ENCODE results near the gene KNTC1.

KNTC1 gene

DNA sequence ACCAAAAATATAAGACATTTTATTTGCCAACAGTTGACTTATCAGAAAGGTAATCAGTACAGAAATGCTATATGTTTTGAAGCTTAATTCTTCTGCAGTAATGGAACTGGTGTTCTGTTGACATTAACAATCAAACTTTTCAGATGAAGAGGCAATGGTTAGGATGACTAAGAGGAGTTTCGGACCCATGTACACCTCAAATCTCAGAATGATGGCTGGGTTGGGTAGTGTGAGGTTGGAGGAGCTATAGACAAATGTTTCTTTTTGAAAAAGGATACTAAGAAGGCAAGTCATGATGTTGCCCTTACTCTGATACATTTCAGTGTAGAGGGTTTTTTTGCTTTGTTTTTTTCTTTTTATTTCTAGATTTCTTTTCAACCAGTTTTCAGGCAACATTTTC is 66.9 kb downstream of the KNTC1 start:
- TF ChIP-seq REST (IDR thresholded peaks at IDR 0.05; ENCODE audit: insufficient read depth in 1 of 2, low read depth in 2 of 2, low read length in 2 of 2): no peak

- no peak for TF ChIP-seq SIN3A (IDR thresholded peaks at IDR 0.05; ENCODE audit: borderline replicate concordance, insufficient read depth, low read length)
- no peak for TF ChIP-seq REST (IDR thresholded peaks at IDR 0.05; ENCODE audit: insufficient read depth in 1 of 2, low read depth in 2 of 2, low read length in 2 of 2)
These were observed 69.8 kb downstream of the KNTC1 start for GRCh38 chr12:122596838-122597237.

GRCh38 chr12:122602456-122602855 is 75.4 kb downstream of the KNTC1 start:
- TF ChIP-seq SIN3A (IDR thresholded peaks at IDR 0.05; ENCODE audit: borderline replicate concordance, insufficient read depth, low read length) (no peak), FOXP2 (optimal IDR thresholded peaks at IDR 0.05; ENCODE audit: borderline replicate concordance, extremely low read depth, extremely low read length, insufficient read depth) (no peak), REST (IDR thresholded peaks at IDR 0.05; ENCODE audit: insufficient read depth in 1 of 2, low read depth in 2 of 2, low read length in 2 of 2) (no peak), TAF1 (IDR thresholded peaks at IDR 0.05; ENCODE audit: borderline replicate concordance, insufficient read depth, low read length) (no peak), POLR2AphosphoS5 (IDR thresholded peaks at IDR 0.05; ENCODE audit: low read depth, low read length) (no peak)

GRCh38 chr12:122604993-122605392 is 77.9 kb downstream of the KNTC1 start:
- TF ChIP-seq SIN3A (IDR thresholded peaks at IDR 0.05; ENCODE audit: borderline replicate concordance, insufficient read depth, low read length) (no peak), FOXP2 (optimal IDR thresholded peaks at IDR 0.05; ENCODE audit: borderline replicate concordance, extremely low read depth, extremely low read length, insufficient read depth) (no peak), POLR2AphosphoS5 (IDR thresholded peaks at IDR 0.05; ENCODE audit: low read depth, low read length) (no peak), TAF1 (IDR thresholded peaks at IDR 0.05; ENCODE audit: borderline replicate concordance, insufficient read depth, low read length) (no peak), REST (IDR thresholded peaks at IDR 0.05; ENCODE audit: insufficient read depth in 1 of 2, low read depth in 2 of 2, low read length in 2 of 2) (no peak)

- TF ChIP-seq POLR2AphosphoS5 (IDR thresholded peaks at IDR 0.05; ENCODE audit: low read depth, low read length) (no peak), REST (IDR thresholded peaks at IDR 0.05; ENCODE audit: insufficient read depth in 1 of 2, low read depth in 2 of 2, low read length in 2 of 2) (no peak), SIN3A (IDR thresholded peaks at IDR 0.05; ENCODE audit: borderline replicate concordance, insufficient read depth, low read length) (no peak), TAF1 (IDR thresholded peaks at IDR 0.05; ENCODE audit: borderline replicate concordance, insufficient read depth, low read length) (no peak), FOXP2 (optimal IDR thresholded peaks at IDR 0.05; ENCODE audit: borderline replicate concordance, extremely low read depth, extremely low read length, insufficient read depth) (no peak)
These were observed 82.7 kb downstream of the KNTC1 start for GRCh38 chr12:122609732-122610131.

Data from PFSK-1 (cell line).